HG02884 (cell line): ENCODE data around the gene GTF2A1.

ENCODE experiments used
- ATAC-seq: cut with Tn5 transposase; IDR thresholded peaks from one replicate; pipeline ENCODE4 v1.9.1; 2021; ENCODE audit warnings: mild to moderate bottlenecking, moderate library complexity; ENCODE audit not compliant: unreplicated experiment

Gene GTF2A1

DNA sequence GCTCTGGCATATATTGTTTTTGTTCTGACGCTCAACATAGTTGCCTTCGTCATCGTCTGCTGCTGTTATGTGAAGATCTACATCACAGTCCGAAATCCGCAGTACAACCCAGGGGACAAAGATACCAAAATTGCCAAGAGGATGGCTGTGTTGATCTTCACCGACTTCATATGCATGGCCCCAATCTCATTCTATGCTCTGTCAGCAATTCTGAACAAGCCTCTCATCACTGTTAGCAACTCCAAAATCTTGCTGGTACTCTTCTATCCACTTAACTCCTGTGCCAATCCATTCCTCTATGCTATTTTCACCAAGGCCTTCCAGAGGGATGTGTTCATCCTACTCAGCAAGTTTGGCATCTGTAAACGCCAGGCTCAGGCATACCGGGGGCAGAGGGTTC, 77.0 kb downstream of the GTF2A1 start:
- ATAC-seq = no peak

DNA sequence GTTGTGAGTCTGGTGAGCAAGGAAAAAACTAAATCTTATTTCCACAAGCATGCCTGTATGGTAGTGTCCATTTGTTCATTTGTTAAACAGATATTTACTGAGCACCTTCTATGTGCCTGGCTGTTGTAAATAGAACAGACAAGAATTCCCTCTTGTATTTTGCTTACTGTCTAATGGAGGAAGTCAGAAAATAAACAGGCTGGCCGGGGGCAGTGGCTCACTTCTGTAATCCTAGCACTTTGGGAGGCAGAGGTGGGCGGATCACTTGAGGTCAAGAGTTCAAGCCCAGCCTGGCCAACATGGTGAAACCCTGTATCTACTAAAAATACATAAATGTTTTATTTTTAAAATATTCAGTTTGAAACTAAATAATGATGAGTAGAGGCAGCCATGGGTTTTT, 79.3 kb downstream of the GTF2A1 start:
- ATAC-seq = no peak

DNA sequence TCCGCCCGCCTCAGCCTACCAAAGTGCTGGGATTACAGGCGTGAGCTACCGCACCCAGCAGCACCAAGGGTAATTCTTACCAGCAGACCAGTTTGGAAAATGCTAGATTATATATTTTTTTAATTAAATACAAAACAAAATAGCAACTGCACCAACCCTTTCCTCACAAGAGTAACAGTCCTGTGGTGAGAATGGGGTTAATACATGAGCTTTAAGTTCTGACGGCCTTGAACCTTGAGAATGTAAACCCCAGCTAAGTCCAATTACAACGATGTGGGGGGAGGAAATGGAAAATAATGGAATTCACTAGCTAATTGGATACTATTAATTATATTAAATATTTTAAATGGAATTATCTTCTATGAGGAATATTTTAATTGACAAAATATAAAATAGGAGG, 82.3 kb downstream of the GTF2A1 start:
- no peak for ATAC-seq

DNA sequence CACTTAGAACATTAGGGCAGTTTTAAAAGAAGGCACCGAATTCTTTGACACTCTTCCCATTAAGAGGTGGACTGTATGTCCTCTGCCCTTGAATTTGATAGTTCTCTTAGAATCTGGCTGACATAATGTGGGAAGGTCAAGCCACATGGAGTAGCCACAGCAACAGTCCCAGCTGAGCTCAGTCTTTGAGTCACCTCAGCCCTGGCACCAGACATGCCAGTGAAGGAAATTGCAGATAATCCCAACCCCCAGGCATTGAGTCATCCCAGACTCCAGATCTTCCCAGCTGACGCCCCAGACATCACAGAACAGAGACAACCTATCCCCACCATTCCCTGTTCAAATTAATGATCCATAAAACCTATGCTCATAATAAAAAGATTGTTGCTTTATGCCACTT, 83.4 kb downstream of the GTF2A1 start:
- ATAC-seq = no peak

DNA sequence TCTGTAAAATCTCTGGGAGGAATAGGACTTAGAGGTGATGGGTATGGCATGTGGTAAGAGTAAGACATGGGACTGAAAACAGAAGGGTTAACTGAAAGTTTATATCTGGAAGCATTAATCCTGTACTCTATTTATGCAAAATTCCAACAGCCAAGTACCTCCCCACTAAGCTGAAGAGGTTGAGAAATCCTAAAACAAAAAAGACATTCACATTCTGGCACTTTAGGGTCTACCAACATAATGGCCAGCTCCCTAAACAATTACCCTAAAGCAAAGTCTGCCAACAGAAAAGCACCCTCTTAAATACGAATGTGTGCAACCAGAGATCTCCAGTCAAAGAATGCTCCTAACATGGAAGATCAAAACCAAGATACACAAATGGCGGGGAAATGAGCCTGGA, 87.4 kb downstream of the GTF2A1 start:
- ATAC-seq = no peak

DNA sequence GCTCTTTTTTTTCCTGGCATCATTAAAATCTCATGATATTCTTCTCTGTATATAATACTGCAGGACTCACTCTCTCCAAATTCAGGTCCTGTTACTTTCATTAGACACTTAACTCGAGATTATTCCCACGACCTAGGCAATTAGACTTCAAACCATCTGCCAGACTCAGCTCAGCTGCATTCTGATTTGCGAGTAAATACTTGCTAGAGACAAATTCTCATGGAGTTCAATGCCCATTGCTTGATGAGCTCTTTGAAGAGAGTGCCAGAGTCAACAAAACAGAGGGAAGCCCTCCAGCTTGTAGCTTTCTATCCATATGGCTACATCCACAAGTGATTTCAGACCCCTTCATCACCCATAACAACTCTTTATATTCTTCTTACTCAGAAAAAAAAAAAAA, 88.3 kb downstream of the GTF2A1 start:
- no peak for ATAC-seq

DNA sequence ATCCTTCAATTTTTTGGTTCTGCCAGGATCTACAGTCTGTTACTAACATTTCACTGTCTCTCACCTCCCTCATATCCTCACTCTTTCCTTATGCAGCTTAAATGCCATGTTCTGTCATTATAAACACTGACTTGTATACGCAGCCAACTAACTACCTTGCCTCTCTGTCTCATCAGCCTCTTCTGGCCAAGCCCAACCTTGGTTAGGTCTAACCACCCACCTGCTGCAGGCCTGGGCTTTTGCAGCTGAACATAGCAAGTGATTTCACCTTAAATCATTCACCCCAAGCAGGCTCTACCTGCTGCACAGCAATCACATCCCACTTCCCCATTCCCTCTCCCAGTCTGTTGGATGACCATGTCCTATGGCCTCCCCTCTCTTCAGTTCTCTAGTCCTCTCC, 91.5 kb downstream of the GTF2A1 start:
- ATAC-seq = no peak

DNA sequence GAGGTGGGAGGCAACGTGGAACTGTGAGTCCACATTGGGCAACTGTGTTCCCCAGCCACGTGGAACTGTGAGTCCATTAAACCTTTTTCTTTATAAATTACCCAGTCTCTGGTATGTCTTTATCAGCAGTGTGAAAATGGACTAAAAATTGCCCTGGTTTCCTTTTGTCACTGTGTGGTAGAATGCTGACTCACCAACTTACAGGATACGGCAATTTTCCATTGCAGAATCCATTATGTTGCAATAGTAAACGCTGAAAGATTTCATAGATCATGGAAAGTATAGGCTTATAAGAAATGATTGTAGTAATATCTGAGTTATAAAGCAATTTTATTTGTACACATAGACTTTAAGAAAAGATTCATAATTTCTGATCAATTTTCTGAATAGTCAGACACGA, 93.0 kb downstream of the GTF2A1 start:
- ATAC-seq = no peak

DNA sequence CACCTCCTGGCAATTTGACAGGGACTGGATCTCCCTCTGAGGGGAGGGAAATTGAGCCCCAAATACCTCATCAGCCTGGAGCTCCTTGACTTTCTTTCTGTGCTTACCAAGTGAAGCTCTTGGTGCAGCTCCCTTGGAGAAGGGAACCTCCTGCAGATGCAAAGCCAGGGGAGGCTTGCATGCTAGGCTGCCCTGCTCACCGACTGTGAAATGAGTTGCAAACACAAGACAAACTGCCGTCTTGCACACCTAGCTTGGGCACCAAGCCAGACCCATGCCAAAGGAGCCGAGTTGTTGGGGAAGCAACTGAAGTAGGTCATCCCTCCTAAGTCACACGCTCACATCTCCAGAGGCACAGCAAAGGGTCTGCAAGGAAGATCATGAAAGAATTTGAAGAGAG, 95.2 kb downstream of the GTF2A1 start:
- ATAC-seq = no peak
